DMS53 treated with DMSO at 0.1 percent for 48 hours (cell line): Measurements from ENCODE around the gene C20orf141.
"Not testable (repeated sequence)": the region's sequence is repeated elsewhere in the genome, so short reads cannot be mapped to it uniquely, and the experiment has no call there.

Experiments used
- DNase-seq: peaks from one replicate; lab custom pipeline; 2025; ENCODE audit not compliant: unreplicated experiment; lab: John Stamatoyannopoulos, UW

C20orf141 gene

GRCh38 chr20:2799688-2800520 is 14.9 kb upstream of the C20orf141 start:
- no peak for DNase-seq

- DNase-seq, result no peak
Measured at GRCh38 chr20:2800521-2801285, 14.1 kb upstream of the C20orf141 start, which contains the start of gene CPXM1. CPXM1 (minus strand) TSS chr20:2800627; CDS start chr20:2800572, 55 bp downstream.

GRCh38 chr20:2801286-2801728 is 13.5 kb upstream of the C20orf141 start:
- no peak for DNase-seq

- no peak for DNase-seq
Measured at GRCh38 chr20:2804041-2804828, 10.6 kb upstream of the C20orf141 start.

GRCh38 chr20:2804852-2805688 is 9.7 kb upstream of the C20orf141 start:
- no peak for DNase-seq

- DNase-seq, result no peak
Measured at GRCh38 chr20:2805689-2806350, 9.0 kb upstream of the C20orf141 start.

- DNase-seq, result no peak
Measured at GRCh38 chr20:2806351-2806701, 8.5 kb upstream of the C20orf141 start.

GRCh38 chr20:2807019-2807418 is 7.8 kb upstream of the C20orf141 start:
- DNase-seq, result no peak

GRCh38 chr20:2807929-2808328 is 6.9 kb upstream of the C20orf141 start:
- DNase-seq, result not testable (repeated sequence)

GRCh38 chr20:2809690-2810089 is 5.1 kb upstream of the C20orf141 start:
- no peak for DNase-seq

- DNase-seq, result no peak
Measured at GRCh38 chr20:2812189-2812588, 2.6 kb upstream of the C20orf141 start.

GRCh38 chr20:2814076-2814475 is 711 bp upstream of the C20orf141 start:
- DNase-seq, result no peak

- DNase-seq, result no peak
Measured at GRCh38 chr20:2815242-2815900, 584 bp downstream of the C20orf141 start.

GRCh38 chr20:2816030-2816582 is 1.3 kb downstream of the C20orf141 start, which contains the start of gene TMEM239:
TMEM239 (plus strand) TSS chr20:2816364; CDS start chr20:2816555, 191 bp downstream.
- DNase-seq, result no peak

- DNase-seq, result peak; percentile 3
Measured at GRCh38 chr20:2816583-2817340, 2.0 kb downstream of the C20orf141 start.

- no peak for DNase-seq
Measured at GRCh38 chr20:2817341-2817726, 2.5 kb downstream of the C20orf141 start.

GRCh38 chr20:2817891-2818595 is 3.3 kb downstream of the C20orf141 start:
- no peak for DNase-seq
